Measurements from ENCODE around the gene GAK.

DNA sequence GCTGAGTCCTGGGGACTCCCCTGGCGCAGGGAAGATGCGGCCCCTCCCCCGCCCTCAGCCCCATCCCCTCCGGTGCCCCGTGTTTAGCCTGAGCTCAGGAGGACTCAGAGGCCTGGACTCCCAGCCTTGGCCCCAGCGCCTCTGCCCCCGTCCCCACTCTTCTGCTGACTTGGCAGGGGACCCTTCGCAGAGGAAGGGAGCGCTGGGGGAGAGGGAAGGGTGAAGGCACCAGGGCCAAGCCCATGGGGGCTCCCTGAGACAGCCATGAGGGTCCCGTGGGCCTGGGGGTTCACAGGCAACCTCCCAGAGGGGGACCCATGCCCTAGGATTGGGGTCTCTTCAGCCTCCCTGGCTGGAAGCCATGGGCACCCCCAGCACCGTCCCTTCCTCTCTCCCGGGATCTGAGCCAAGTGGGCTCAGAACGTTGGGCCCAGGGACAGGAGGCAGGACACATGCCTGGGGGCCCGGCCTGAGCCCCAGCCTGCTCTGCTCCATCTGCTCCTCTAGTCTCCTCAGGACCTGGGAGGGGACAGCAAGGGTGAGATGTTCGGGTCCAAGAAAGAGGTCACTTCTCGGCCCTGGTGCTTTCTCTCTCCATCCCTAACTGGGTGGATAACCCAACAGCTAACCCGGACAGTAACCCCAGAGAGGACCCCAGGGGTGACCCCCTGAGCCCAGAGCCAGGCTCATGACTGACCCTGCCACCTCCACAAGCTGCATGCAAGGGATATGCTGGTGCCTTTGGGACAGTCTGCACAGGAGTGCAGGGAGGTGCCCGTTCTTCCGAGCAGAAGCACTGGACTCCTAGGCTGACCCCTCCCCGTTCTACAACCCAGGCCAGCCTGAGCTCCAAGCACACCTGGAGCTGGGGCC is 104.7 kb downstream of the GAK start:
- TF ChIP-seq, protein P1, sequence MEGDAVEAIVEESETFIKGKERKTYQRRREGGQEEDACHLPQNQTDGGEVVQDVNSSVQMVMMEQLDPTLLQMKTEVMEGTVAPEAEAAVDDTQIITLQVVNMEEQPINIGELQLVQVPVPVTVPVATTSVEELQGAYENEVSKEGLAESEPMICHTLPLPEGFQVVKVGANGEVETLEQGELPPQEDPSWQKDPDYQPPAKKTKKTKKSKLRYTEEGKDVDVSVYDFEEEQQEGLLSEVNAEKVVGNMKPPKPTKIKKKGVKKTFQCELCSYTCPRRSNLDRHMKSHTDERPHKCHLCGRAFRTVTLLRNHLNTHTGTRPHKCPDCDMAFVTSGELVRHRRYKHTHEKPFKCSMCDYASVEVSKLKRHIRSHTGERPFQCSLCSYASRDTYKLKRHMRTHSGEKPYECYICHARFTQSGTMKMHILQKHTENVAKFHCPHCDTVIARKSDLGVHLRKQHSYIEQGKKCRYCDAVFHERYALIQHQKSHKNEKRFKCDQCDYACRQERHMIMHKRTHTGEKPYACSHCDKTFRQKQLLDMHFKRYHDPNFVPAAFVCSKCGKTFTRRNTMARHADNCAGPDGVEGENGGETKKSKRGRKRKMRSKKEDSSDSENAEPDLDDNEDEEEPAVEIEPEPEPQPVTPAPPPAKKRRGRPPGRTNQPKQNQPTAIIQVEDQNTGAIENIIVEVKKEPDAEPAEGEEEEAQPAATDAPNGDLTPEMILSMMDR (IDR thresholded peaks at IDR 0.05), result no peak
- no peak for TF ChIP-seq POLR2AphosphoS5 (IDR thresholded peaks at IDR 0.05; ENCODE audit: low read depth, low read length)

Measured in Panc1 (cell line).